SK-N-SH (cell line): ENCODE measurements around the gene KRTAP5-3.

Experiments used
- MEF2A ChIP-seq: IDR thresholded peaks from 2 replicates; pipeline ENCODE4 v1.4.0; 2012; ENCODE audit warnings: low read depth, borderline replicate concordance
- POLR2AphosphoS5 ChIP-seq: IDR thresholded peaks from 2 replicates; pipeline ENCODE4 v1.6.1; 2012; ENCODE audit warnings: low read depth, low read length
- SIN3A ChIP-seq: IDR thresholded peaks from 2 replicates; pipeline ENCODE4 v1.6.1; 2012; ENCODE audit warnings: low read depth, mild to moderate bottlenecking, low read length, moderate library complexity, borderline replicate concordance
- TAF1 ChIP-seq: IDR thresholded peaks from 2 replicates; pipeline ENCODE4 v1.6.1; 2012; ENCODE audit warnings: low read depth, mild to moderate bottlenecking, low read length, moderate library complexity, borderline replicate concordance
- TF ChIP-seq, protein P1 (sequence below): fragments of 200-600 bp; sonication (generic); IDR thresholded peaks from 2 replicates; pipeline ENCODE4 v1.6.1; 2017; ENCODE audit warnings: antibody characterized with exemption, mild to moderate bottlenecking, moderate library complexity

DNA sequence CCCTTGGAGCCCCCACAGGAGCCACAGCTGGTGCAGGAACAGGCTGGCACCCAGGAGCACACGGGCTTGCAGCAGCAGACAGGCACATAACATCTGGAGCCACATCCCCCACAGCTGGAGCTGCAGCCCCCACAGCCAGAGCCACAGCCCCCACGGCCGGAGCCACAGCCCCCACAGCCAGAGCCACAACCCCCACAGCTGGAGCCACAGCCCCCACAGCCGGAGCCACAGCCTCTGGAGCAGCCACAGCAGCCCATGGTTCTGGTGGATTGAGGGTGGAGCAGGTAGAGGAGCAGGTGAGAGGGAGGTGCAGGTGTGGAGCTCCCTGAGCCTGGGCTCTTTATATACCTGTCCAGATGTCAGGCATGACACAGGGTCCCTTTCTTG lies 10.3 kb downstream of the KRTAP5-3 start, which contains the start of gene KRTAP5-2:
- TF ChIP-seq, protein P1, sequence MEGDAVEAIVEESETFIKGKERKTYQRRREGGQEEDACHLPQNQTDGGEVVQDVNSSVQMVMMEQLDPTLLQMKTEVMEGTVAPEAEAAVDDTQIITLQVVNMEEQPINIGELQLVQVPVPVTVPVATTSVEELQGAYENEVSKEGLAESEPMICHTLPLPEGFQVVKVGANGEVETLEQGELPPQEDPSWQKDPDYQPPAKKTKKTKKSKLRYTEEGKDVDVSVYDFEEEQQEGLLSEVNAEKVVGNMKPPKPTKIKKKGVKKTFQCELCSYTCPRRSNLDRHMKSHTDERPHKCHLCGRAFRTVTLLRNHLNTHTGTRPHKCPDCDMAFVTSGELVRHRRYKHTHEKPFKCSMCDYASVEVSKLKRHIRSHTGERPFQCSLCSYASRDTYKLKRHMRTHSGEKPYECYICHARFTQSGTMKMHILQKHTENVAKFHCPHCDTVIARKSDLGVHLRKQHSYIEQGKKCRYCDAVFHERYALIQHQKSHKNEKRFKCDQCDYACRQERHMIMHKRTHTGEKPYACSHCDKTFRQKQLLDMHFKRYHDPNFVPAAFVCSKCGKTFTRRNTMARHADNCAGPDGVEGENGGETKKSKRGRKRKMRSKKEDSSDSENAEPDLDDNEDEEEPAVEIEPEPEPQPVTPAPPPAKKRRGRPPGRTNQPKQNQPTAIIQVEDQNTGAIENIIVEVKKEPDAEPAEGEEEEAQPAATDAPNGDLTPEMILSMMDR = no peak
- no peak for TF ChIP-seq TAF1
- no peak for TF ChIP-seq POLR2AphosphoS5
- no peak for TF ChIP-seq MEF2A
- TF ChIP-seq SIN3A = no peak
